GM19351 (cell line): ENCODE results near the gene RPL27.
A peak's percentile ranks its signal among the peaks of the same experiment; 100 is the strongest.
"Not testable (repeated sequence)": the region's sequence is repeated elsewhere in the genome, so short reads cannot be mapped to it uniquely, and the experiment has no call there.

Experiments used
- ATAC-seq: cut with Tn5 transposase; IDR thresholded peaks from one replicate; pipeline ENCODE4 v1.9.1; 2021; ENCODE audit warnings: mild to moderate bottlenecking, moderate library complexity; ENCODE audit not compliant: unreplicated experiment

Gene RPL27

DNA sequence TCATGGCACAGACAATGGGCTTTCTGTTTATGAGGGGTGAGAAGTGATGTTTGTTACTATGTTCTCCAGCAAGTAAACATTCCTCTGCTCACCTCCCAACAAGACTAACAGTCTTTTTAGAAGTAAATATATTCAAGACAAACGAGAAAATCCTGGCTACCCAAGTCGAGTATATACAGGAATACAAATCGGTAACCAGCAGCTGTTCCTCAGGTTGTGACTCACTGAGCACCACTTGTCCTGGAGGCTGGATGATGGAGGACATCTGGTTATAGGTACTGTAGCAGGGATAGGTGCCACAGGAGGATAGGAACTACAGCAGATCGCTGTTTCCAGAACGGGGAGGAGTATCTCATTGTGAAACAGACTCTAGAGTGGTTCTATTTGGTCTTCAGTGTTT is 5.3 kb upstream of the RPL27 start:
- ATAC-seq, result no peak

DNA sequence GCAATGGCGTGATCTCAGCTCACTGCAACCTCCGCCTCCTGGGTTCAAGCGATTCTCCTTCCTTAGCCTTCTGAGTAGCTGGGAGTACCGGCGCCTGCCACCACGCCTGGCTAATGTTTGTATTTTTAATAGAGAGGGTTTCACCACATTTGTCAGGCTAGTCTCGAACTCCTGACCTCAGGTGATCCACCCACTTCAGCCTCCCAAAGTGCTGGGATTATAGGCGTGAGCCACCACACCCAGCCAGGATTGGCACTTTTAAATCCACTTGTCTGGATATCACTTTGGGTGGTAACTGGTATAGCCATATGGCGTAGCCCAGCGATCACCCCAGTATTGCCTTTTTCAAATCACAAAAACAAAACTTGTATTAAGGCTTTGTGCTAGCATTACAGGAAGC is 4.3 kb upstream of the RPL27 start:
- ATAC-seq, result not testable (repeated sequence)

- no peak for ATAC-seq
Observed at GRCh38 chr17:42997390-42997983, 732 bp upstream of the RPL27 start.

- no peak for ATAC-seq
Observed at GRCh38 chr17:42999003-42999525, 845 bp downstream of the RPL27 start.

DNA sequence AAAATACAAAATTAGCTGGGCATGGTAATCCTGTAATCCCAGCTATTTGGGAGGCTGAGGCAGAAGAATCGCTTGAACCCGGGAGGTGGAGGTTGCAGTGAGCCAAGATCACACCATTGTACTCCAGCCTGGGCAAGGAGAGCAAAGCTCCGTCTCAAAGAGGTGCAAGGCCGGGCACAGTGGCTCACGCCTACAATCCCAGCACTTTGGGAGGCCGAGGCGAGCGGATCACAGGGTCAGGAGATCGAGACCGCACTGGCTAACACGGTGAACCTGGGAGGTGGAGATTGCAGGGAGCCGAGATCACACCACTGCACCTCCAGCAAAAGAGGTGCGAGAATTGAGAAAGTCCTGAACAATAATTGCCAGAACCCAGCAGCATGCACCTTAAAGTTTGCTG is 2.7 kb downstream of the RPL27 start:
- not testable (repeated sequence) for ATAC-seq

DNA sequence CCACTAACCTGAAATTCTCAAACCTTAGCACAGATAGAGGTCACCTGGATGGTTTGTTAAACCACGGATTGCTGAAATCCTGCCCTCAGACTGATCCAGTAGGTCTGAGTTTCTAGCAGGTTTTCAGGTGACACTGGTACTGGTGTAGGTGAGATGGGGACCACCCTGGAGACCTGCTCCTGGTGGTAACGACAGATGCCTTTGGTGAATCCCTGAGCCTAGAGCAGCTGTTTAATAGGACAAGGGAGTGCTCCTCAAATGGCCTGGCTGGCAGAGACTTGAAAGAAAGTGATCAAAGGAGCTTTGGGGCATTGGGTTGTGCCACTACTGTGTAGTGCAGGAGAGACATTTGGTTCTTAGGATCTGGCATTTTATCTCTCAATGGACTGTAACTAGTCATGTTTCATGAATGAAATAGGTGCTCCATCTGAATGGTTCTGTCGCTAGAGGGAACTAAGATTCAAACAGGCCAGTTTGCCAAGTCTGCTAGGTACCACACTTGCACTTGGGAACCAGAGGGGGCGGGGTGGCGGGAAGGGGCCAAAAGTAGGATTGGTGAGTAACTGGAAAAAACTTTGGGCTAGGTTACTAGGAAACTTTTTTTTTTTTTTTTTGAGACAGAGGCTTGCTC is 5.4 kb downstream of the RPL27 start:
- ATAC-seq, result no peak

GRCh38 chr17:43006639-43007551 is 8.7 kb downstream of the RPL27 start, which contains the start of gene IFI35:
Gene IFI35, plus strand, starts transcription at chr17:43006784. Its CDS starts 164 bp downstream, at chr17:43006948.
- peak; percentile 86 for ATAC-seq

DNA sequence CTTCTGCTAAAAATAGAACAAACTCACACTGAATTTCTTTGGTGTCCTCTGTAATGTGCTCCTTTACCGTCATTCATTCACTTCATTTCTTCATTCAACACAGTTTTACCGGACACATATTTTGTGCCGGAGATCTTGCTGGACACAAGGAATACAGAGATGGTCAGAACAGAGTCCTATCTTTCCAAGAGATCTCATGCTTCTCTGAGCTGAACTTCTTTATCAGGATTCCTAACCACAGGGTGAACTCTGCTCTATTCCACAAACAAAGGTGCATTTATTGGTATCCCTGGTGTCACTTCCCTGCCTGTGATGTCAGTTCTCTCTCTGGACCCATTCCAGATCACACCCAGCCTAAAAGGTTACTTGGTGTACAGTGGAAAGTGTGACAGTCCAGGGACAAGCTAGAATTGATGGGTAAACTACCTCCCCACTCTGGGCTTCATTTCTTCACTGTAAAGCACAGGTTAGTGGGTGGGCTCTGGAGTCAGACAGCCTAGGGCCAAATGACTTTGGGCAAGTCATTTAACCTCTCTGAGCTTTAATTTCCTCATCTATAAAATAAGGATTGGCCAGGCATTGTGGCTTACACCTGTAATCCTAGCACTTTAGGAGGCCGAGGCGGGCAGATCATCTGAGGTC is 12.6 kb downstream of the RPL27 start:
- no peak for ATAC-seq

- ATAC-seq, result no peak
Observed at GRCh38 chr17:43011728-43012472, 13.7 kb downstream of the RPL27 start.

DNA sequence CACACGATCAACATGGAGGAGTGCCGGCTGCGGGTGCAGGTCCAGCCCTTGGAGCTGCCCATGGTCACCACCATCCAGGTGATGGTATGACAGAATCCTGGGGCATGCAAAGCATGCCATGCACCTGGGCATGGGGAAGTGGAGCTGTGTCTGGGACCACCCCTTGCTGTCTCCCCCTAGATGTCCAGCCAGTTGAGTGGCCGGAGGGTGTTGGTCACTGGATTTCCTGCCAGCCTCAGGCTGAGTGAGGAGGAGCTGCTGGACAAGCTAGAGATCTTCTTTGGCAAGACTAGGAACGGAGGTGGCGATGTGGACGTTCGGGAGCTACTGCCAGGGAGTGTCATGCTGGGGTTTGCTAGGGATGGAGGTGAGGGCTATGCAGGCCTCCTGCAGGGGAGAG is 15.1 kb downstream of the RPL27 start:
- ATAC-seq, result no peak

GRCh38 chr17:43014020-43014648 is 15.9 kb downstream of the RPL27 start:
- no peak for ATAC-seq

DNA sequence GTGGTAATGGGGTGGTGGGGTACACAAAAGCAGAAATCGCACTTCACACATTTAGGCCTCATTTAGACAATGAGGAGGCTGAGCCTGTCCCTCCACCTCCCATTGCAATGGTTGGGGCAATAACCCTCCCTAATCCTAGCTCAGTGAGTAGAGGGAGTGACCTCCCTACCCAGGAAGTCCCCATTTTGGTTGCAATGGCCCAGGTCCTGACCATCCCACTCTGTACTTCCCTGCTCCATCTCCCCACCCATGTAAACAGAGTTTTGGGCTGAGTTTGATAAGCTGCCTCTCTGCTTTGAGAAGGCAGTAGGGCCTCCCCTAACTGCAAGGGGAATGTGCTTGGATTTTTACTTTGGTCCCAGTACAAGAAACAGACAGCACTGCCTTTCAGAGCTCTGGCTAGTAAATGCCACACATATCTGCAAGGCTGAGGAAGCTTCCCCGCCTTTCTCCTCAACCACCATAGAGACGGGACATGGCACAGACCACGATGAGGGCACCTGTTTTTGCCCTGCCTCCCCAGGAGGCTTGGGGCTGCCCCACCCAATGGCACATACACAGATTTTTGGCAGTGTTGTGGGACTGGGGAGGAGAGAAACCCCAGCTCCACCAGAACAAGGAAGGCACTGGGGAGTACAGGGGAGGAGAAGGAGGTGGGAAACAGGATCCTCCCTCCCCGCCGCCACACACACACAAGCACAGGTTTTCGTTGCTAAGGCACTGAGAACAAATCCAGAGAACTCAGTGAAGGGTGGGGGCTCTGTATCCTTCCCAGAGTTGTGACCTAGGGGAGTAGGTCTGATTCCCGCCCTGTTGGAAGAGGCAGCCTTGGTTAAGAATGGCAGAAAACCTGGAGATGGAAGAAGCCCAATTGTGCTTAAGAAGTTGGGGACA is 16.7 kb downstream of the RPL27 start:
- ATAC-seq, result no peak

DNA sequence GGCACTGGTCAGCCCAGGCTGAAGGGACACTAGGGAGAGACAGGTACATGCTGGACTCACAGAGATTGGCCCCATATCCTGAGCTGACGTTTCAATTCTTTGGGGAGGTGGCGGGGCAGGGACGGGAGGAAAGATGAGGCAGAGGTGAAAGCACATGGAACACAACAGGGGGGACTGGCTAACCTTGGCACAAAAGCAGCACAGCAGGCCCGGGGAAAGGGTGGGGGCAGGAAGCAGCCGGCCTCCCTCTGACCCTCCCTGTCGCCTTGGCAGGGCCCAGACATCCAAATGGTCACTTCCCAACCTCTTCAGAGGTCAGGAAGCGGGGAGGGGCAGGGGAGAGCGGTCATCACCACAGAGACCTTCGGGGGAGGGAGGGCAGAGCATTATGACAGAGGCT is 17.4 kb downstream of the RPL27 start:
- ATAC-seq, result no peak

DNA sequence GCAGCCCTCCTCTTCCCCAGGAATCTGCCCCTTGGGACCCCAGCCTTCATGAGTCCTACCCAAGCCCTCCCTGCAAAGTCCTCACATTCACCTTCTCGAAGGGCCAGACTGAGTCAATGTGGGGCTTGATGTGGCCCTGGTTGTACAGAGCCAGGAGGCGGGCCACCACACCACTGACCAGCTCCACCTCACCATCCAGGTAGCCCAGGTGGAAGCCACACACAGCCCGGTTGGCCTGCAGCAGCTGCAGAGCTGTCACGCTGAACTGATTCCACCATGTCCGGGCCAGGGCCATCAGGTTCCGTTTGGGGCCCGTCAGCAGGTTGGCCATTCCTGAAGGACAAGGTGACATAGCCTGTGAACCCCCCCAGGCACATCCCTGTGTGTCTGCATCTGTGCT is 18.0 kb downstream of the RPL27 start:
- no peak for ATAC-seq

- ATAC-seq, result no peak
Observed at GRCh38 chr17:43018008-43018853, 20.0 kb downstream of the RPL27 start.

- no peak for ATAC-seq
Observed at GRCh38 chr17:43018932-43019331, 20.7 kb downstream of the RPL27 start.

GRCh38 chr17:43019418-43019817 is 21.2 kb downstream of the RPL27 start:
- no peak for ATAC-seq

DNA sequence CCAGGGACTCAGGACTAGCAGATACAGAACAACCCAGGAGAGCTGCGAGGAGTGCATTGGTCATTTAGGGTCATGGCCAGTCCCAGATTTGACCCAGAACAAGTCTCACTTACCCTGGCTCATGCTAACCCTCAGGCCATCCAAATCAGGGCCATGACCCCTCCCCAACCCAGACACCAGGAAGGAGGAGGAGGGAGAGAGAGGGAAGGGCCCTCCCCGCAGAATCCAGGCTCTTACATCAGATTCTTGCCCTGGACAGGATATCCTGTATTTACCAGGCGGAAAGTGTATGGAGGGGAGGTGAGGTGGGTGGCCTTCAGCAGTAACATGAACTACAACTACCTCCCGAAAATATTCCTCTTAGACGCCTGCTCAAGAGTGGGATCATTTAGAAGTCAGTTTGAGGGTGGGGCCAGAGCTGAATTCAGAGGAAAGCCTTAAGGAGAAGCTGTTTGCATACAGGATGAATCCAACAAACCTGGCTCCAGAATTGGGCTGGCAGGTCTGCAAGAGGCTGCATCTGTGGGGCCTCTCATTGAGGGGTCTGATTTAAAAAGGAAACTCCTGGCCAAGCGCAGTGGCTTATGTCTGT is 21.9 kb downstream of the RPL27 start:
- ATAC-seq, result no peak
